ENCODE measurements around the gene ACAP1.

ACAP1 gene, protein sequence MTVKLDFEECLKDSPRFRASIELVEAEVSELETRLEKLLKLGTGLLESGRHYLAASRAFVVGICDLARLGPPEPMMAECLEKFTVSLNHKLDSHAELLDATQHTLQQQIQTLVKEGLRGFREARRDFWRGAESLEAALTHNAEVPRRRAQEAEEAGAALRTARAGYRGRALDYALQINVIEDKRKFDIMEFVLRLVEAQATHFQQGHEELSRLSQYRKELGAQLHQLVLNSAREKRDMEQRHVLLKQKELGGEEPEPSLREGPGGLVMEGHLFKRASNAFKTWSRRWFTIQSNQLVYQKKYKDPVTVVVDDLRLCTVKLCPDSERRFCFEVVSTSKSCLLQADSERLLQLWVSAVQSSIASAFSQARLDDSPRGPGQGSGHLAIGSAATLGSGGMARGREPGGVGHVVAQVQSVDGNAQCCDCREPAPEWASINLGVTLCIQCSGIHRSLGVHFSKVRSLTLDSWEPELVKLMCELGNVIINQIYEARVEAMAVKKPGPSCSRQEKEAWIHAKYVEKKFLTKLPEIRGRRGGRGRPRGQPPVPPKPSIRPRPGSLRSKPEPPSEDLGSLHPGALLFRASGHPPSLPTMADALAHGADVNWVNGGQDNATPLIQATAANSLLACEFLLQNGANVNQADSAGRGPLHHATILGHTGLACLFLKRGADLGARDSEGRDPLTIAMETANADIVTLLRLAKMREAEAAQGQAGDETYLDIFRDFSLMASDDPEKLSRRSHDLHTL

DNA sequence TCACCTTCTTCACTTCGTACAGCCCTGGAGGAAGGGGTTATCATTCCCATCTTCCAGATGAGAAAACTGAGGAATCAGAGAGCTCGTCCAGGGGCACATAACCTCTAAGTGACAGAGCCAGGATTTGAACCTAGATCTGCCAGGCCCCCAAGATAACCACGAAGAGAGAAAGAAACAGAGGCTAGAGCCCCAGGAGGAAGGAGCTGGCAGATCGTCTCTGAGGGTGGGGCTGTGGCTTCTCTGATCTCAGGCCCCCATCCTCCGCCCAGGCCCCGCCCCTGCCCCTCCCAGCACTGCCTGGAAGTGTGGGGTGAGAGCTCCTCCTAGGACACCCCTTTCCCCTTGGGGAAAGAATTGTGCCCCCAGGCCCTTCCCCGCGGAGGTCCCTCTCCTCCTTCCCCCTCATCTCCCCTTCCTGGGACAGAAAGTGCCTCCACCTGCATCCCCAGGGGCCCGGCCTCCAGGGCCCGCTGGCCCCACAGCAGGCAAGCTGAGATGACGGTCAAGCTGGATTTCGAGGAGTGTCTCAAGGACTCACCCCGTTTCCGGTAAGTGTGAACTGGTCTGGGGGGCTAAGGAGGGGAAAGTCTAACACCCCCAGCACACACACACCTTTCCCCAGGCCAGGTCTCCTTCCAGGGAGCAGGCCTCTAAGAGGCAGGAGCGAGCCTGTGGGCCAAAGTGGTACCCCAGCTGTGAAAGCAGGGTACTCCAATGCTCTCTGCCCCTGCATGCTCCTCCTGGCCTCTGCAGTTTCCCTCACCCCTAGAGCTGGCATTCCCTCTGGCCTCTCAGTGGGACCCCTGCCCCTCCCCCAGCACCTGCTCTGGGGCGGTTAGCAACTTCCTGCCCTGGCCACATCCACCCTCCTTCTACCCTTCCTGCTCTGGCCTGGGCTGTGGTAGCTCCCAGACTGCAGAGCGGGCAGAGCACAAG is at the start of gene ACAP1:
TSS of gene ACAP1 (plus strand) at position 290 of the 936 bp plus-strand sequence. CDS start at position 496, 206 bp downstream.
- peak; percentile 73 for DNase-seq (ENCODE audit: low read depth in 1 of 2, low spot score in 1 of 2)

- no peak for DNase-seq (ENCODE audit: low read depth in 1 of 2, low spot score in 1 of 2)
These were observed 46.9 kb upstream of the ACAP1 start for GRCh38 chr17:7289256-7290032.

DNA sequence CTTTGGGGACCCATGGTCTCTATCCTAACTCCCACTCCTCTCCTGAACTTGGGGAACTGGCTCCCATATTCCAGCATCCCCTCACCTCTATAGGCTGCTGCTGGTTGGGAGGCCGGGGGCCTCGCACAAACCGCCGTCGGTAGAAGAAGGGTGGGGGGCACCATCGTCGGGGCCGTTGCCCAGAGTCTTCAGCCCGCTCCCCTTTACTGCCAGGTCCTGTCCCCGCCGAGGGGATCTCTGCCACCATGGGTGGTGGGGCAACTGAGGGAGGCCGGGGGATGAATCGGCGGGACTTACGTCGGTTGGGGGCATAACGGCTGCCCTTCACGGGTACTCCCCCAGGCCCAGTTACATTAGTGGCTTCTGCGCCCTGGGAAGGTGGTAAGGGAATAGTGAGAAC is 46.2 kb upstream of the ACAP1 start:
- no peak for DNase-seq (ENCODE audit: low read depth in 1 of 2, low spot score in 1 of 2)

- DNase-seq (ENCODE audit: low read depth in 1 of 2, low spot score in 1 of 2) = no peak
These were observed 45.6 kb upstream of the ACAP1 start for GRCh38 chr17:7290685-7291084.

- DNase-seq (ENCODE audit: low read depth in 1 of 2, low spot score in 1 of 2) = no peak
These were observed 44.1 kb upstream of the ACAP1 start for GRCh38 chr17:7292194-7292593.

- no peak for DNase-seq (ENCODE audit: low read depth in 1 of 2, low spot score in 1 of 2)
These were observed 43.6 kb upstream of the ACAP1 start for GRCh38 chr17:7292729-7293128.

DNA sequence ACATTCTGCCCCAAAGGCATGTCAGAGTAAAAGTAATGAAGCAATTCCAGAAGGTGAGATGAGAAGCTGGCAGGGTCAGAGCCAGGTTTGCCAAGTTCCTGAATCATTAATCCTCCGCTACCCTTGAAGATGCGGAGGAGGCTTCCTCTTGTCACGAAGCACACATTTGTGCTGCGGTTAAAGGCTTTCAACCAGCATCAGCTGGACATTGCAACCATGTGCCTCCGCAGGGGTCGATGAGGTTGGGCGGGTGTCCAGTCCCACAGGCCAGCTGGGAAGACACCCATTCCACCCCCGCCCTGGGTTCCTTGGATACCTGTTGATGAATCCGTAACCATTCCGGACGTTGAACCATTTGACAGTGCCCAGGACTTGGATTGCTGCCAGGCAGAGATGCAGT is 43.2 kb upstream of the ACAP1 start:
- DNase-seq (ENCODE audit: low read depth in 1 of 2, low spot score in 1 of 2) = no peak

- no peak for DNase-seq (ENCODE audit: low read depth in 1 of 2, low spot score in 1 of 2)
These were observed 42.3 kb upstream of the ACAP1 start for GRCh38 chr17:7293816-7294613.

DNA sequence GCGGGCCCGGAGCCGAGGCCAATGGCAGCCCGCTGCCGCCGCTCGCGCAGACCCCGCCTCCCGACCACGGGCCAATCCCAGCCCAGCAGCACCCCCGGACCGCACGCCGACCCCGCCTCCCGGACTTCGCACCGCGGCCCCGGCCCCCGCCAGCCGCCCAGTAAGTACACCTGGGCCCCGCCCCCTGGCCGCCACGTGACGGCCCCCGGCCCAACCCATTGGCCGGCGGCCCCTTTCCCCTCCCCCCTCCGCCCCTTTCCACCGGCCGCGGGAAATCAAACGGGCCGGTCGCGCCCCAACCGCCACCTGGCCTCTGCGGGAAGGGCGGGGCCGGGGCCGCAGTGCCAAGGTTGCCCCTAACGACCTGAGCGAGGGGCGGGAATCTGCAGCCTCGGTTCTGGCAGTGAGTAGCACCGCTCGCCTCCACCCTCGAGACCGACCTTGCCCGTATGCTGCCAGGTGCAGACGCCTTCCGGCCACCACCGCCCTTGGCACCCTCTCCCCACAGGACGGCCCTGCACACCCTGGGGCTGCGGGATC is 41.6 kb upstream of the ACAP1 start, which contains the start of gene YBX2:
TSS of gene YBX2 (minus strand) at position 26 of the 540 bp plus-strand sequence. CDS start 139 bp downstream, outside the sequence.
- peak; percentile 51 to 63 for DNase-seq (ENCODE audit: low read depth in 1 of 2, low spot score in 1 of 2)

GRCh38 chr17:7295230-7296180 is 40.8 kb upstream of the ACAP1 start:
- DNase-seq (ENCODE audit: low read depth in 1 of 2, low spot score in 1 of 2) = no peak

GRCh38 chr17:7296189-7296861 is 40.0 kb upstream of the ACAP1 start:
- peak in 1 of 2 donors; percentile 58 for DNase-seq (ENCODE audit: low read depth in 1 of 2, low spot score in 1 of 2)

GRCh38 chr17:7304179-7304578 is 32.1 kb upstream of the ACAP1 start:
- DNase-seq (ENCODE audit: low read depth in 1 of 2, low spot score in 1 of 2) = no peak

- peak; percentile 100 for DNase-seq (ENCODE audit: low read depth in 1 of 2, low spot score in 1 of 2)
These were observed 29.2 kb upstream of the ACAP1 start, which contains the start of gene EIF5A for GRCh38 chr17:7306911-7307685. Gene EIF5A (plus strand): TSS chr17:7307628. CDS start chr17:7309636, 2,008 bp downstream.

DNA sequence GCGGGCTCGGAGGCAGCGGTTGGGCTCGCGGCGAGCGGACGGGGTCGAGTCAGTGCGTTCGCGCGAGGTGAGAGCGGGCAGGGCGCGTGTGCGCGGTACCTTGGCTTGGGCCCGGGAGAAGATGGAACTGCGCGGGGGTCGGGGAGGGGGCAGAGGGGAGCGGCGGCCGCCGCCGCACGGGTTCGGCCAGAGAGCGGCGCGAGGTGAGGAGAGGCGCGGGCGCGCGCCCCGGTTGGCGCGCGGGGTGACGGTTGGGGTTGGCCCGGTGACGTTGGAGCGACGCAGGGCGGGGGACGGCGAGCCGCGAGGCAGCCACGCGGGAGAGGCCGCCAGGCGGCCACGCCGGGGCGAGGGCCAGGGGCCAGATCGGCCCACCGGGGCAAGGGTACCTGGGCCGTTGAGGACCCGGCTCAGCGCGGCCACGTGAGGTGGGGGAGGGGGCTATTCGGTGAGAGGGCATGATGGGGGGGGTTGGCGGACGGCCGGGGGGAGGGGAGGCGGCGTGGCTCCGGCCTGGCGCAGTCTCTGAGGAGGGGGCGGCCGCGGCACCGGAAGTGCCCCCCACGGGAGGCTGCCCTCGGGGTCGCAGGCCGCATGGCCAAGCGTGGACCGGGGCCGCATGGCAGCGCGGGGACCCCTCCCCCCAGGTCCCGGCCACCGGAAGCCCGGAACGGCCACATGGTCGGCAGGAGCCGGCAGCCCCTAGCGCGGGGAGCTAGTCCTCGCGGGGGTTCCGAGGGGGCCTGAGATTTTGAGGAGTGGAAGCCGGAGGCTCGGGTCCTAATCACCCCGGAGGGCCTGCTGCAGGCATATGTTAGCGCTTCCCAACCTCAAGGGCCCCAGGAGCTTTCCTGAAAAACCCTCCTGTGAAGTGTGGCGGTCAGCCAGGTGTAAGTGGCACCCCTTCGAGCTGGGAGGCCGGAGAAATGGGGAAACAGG is 28.4 kb upstream of the ACAP1 start:
- peak in 1 of 2 donors; percentile 36 for DNase-seq (ENCODE audit: low read depth in 1 of 2, low spot score in 1 of 2)

- peak; percentile 63 to 70 for DNase-seq (ENCODE audit: low read depth in 1 of 2, low spot score in 1 of 2)
These were observed 27.5 kb upstream of the ACAP1 start for GRCh38 chr17:7308625-7309433.
